Endothelial cell of umbilical vein (primary cell): ENCODE data around the gene ZNF423.

Source experiments
- EZH2 ChIP-seq: IDR thresholded peaks from 2 replicates; pipeline ENCODE4 v1.6.1; 2012; ENCODE audit warnings: borderline replicate concordance, low read depth, mild to moderate bottlenecking, moderate library complexity, low read length, inconsistent platforms; ENCODE audit not compliant: severe bottlenecking
- MYC ChIP-seq: IDR thresholded peaks from one replicate; pipeline ENCODE4 v1.6.1; 2011; ENCODE audit warnings: mild to moderate bottlenecking, low read depth, low read length
- POLR2A ChIP-seq: IDR thresholded peaks from 2 replicates; pipeline ENCODE4 v1.6.1; 2012; ENCODE audit warnings: low read depth, mild to moderate bottlenecking, control low read depth, low read length
- POLR2AphosphoS5 ChIP-seq: IDR thresholded peaks from 2 replicates; pipeline ENCODE4 v1.6.1; 2012; ENCODE audit warnings: low read depth, mild to moderate bottlenecking, control low read depth, low read length, moderate library complexity; ENCODE audit not compliant: insufficient read depth
- TF ChIP-seq, protein P1 (sequence below), 2 donors: IDR thresholded peaks; 1 replicate in 1 of 2; 2 replicates in 1 of 2; pipeline ENCODE4 v1.5.1; 2011; ENCODE audit warnings: low read length in 2 of 2, mild to moderate bottlenecking in 2 of 2, moderate library complexity in 2 of 2, control low read depth in 1 of 2, inconsistent platforms in 1 of 2, low read depth in 1 of 2; ENCODE audit not compliant: insufficient read depth in 1 of 2; ENCODE audit errors: extremely low read depth in 1 of 2
- TF ChIP-seq, protein P2 (sequence below): IDR thresholded peaks from 2 replicates; pipeline ENCODE4 v1.6.1; 2011; ENCODE audit not compliant: insufficient read depth, insufficient read length

DNA sequence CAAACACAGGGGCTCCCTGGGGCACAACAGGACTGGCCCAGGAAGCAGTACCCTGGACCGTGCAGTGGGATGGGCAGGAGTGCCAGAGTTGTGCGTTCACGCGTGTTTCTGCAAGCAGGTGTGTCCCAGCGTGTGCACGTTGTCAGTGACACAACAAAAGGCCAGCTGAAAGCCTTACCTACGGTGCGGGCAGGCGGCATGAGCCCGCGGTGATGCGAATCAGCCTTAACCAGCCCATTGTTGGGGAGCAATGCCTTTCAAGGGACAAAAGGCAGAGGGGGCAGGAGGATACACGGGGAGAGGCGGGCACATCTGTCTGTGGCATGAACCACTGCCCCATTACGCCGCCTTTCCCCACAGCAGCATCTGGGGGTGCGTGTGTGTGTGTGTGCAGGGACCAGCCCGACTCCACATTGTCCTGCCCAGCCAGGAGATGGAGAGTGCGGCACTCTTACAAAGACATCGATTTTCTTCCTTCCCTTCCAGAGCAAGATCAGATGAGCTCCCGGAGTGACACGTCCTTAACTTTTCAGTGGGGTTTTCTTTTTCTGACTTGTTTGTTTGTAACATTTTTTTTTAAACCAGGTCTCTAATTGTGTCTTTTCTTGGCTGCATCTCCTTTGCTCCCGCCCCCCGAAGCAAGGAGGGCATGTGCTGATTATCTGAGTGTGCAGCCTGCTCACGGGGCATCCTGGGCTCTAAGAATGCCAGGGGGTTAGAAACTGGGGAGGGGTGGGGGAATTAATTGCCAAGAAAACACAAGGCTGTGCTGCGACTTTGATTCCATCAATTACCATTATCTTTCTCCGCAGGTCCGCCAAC, 158.1 kb downstream of the ZNF423 start:
- TF ChIP-seq POLR2A = no peak
- TF ChIP-seq, protein P1, sequence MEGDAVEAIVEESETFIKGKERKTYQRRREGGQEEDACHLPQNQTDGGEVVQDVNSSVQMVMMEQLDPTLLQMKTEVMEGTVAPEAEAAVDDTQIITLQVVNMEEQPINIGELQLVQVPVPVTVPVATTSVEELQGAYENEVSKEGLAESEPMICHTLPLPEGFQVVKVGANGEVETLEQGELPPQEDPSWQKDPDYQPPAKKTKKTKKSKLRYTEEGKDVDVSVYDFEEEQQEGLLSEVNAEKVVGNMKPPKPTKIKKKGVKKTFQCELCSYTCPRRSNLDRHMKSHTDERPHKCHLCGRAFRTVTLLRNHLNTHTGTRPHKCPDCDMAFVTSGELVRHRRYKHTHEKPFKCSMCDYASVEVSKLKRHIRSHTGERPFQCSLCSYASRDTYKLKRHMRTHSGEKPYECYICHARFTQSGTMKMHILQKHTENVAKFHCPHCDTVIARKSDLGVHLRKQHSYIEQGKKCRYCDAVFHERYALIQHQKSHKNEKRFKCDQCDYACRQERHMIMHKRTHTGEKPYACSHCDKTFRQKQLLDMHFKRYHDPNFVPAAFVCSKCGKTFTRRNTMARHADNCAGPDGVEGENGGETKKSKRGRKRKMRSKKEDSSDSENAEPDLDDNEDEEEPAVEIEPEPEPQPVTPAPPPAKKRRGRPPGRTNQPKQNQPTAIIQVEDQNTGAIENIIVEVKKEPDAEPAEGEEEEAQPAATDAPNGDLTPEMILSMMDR (IDR thresholded peaks at IDR 0.05; ENCODE audit: extremely low read depth in 1 of 2, insufficient read depth in 1 of 2, low read depth in 1 of 2, low read length in 2 of 2) = no peak
- no peak for TF ChIP-seq POLR2AphosphoS5
- TF ChIP-seq EZH2 = no peak
- TF ChIP-seq, protein P2, sequence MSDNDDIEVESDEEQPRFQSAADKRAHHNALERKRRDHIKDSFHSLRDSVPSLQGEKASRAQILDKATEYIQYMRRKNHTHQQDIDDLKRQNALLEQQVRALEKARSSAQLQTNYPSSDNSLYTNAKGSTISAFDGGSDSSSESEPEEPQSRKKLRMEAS = no peak
- no peak for TF ChIP-seq MYC
